HG03571 (cell line): ENCODE results near the gene ERBB3.
"Not testable (repeated sequence)": the region's sequence is repeated elsewhere in the genome, so short reads cannot be mapped to it uniquely, and the experiment has no call there.

ENCODE experiments used
- ATAC-seq: cut with Tn5 transposase; IDR thresholded peaks from one replicate; pipeline ENCODE4 v1.9.1; 2021; ENCODE audit not compliant: unreplicated experiment

Gene ERBB3

DNA sequence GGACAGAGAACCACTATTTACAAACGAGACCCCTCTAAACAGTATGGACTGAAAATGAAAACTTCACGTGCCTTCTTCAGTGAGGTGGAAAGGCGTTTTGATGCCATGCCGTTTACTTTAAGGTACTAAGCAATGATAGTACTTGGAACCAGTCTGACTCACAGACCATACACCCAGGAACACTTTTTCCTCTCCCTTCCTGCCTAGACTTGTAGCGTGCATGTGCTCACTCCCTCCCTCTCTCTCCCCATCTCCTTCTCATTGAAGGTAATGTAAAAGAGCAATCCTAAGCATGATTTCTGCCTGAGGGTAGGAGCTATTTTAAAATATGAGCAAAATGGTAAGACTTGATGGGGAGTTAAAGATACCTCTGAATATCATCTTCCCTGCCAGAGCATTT is 30.6 kb downstream of the ERBB3 start:
- ATAC-seq: no peak

DNA sequence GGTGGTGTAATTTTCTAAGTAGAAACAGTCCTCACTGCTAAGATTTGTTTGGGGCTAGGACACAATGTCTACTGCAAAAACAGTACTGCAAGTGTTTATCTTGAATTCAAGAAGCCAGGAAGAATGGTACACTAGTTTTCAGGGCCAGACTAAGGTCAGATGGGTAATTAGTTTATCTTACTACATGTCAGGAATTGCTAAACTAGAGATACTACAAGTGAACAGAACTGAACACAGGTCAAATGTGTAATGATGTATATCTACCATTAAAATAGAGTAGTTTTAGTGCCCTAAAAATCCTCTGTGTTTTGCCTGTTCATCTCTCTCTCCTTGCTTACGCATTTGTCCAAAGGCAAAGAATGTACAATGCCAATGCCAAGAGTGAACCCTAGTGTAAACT is 34.1 kb downstream of the ERBB3 start:
- ATAC-seq: no peak

GRCh38 chr12:56115329-56115728 is 35.4 kb downstream of the ERBB3 start:
- ATAC-seq: no peak

DNA sequence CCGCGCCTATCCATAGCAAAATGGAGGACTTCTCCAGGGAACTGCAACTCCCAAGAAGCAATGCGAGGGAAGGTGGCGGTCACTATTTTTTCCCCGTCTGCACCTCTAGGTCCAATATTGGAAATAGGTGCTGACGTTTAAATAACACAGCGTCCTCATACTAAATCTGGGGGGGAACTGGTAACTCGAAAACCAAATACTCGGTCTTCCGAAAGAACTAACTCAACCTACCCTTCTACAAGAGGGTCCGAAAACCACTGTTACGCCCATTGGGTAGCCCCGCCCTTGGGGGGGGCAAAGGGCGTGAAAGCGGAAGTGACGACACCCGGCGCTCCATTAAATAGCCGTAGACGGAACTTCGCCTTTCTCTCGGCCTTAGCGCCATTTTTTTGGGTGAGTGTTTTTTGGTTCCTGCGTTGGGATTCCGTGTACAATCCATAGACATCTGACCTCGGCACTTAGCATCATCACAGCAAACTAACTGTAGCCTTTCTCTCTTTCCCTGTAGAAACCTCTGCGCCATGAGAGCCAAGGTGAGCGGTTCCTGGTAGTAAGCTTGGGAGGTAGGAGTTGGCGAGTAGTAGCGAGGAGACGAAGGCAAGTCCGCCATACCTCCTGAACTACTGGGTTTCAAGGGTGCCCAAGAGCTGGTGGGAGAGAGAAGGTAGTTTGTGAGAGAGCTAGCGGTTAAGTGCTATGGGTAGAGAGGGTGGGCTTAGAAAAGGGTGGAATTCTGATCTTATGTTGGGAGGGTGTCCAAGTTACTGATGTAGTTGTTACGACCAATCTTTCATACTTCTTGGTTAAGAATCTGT is 36.5 kb downstream of the ERBB3 start, which contains the start of gene RPL41:
RPL41 (plus strand) TSS at position 367 of the 815 bp plus-strand sequence.
- ATAC-seq: peak; percentile 46

DNA sequence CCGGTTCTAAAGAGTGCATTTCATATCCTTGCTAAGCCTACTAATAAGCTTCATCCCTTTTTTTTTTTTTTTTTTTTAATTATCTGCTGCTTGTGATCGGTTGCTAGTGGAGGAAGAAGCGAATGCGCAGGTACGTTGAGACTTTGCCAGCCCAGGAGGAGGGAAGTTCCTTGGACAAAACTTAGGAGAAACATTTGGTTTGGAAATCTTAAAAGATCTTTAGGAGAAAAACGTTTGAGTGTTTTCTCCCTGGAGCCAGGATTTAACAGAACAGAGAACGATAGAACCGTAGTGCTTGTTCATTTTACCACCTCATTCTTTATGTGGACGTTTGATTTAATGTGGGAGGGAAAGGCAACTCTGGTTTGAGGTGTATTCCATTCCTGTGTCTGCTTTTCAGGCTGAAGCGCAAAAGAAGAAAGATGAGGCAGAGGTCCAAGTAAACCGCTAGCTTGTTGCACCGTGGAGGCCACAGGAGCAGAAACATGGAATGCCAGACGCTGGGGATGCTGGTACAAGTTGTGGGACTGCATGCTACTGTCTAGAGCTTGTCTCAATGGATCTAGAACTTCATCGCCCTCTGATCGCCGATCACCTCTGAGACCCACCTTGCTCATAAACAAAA is 37.2 kb downstream of the ERBB3 start:
- not testable (repeated sequence) for ATAC-seq

DNA sequence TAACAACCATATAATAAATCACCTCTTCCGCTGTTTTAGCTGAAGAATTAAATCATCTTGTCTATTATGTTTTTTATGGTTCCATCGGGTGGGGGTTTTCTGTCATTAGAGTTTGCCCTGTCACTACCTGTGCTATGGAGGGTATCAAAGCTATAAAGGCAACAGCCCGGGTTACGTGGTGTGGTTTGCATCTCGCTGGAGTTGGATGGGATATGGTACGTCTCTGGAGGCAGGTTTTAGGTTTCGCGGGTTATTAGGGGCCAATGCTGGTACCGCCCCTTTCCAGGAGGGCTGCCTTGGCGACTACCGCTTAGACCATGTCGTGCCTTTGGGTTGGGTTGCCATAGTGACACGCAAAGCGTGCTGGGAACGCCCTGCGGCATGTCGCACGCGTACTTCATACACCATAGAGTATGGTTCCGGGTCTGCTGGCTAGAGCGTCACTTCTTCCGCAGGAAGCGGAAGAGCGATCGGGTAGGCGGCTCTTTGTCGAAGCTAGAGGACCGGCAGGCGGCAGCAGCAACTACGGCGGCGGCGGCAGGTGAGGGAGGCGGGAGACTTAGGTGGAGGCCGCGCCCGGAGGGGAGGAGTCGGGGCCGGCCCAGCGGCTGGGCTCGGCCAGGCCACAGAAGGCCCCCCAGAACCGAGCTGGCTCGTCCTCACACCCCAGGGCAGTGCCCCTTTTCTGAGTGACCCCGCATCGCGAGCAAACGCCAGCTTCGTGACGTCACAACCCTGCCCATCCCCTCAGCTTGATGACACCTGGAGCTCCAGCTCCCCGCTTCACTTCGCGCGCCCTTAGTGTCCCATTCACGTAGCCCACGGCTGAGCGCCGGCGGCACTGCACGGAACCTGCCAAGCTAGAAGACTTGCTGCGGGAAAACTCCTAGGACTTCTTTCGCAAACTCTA is 38.1 kb downstream of the ERBB3 start, which contains the start of gene ZC3H10:
ZC3H10 (plus strand) TSS at position 489 of the 910 bp plus-strand sequence. CDS start 2,297 bp downstream, outside the sequence.
- peak; percentile 78 for ATAC-seq

DNA sequence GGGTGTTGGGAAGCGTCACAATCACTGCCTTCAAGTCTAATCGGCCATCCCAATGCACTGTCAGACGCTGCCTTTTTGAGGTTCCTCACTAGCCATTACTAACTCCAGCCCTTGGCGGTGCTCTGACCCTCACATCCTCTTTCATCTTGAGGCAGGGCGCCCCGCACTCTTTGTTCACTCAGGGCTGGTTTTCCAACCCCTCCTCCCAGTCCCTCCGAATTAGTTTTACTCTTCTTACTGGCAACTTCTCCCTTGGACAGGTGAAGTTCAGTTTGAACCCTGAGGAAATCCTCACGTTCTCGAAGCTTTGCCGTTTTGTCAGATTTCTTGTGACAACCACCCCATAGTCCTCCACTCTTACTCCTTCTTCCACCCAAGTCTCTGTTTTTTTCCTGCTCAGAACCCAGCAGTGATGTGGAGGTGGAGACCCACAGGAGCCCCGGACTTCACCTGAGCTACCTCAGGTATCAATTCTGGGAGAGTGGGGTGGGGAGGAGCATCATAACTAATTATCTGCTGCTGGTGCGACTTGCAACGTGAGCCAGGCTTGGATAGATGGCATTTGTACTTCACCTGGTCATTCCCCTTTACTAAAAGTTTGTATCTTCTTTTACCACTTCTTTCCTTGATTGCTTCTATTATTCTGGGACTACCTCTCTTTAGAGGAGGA is 38.9 kb downstream of the ERBB3 start:
- ATAC-seq: no peak

DNA sequence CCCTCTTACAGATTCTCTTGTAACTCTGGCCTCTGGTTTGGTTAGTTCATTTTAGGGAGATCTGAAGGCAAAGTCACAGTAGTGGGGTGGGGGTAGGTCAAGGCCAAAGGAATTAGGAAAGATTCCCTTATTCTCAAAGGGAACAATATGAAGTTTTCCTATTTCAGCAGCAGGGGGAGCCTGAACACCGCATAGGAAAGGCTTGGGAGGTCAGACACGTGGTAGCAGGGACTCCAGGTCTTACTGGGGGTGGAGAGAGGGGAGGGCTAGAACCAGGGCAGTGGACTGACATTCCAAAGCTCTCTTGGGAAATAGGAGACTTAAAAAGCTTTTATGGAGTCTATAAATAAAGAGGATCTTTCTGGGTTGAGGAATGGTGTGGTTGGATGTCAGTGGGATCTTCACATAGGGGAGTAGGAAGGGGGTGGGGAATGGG is 39.4 kb downstream of the ERBB3 start:
- ATAC-seq: no peak

GRCh38 chr12:56120158-56120846 is 40.3 kb downstream of the ERBB3 start:
- no peak for ATAC-seq

- ATAC-seq: no peak
These were observed 41.4 kb downstream of the ERBB3 start for GRCh38 chr12:56121204-56121870.

DNA sequence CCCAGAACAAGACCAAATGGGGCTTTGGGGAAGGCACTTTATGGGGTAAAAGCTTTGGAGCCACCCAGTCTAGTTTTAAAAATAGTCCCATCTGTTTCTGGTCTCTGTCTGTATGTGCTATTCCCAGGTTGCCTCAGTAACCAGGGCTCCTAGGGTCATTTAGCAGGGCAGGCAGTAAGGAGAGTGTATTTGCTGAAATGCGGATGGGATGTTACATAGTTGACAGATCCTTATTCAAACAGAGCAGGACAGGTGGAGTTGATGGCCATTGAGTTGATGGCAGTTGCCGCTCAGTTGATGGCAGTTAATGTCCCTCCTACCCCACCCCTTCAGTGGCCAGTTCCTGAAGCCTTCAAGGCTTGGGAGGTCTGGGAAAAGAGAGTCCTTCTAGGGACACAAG is 42.7 kb downstream of the ERBB3 start:
- no peak for ATAC-seq

DNA sequence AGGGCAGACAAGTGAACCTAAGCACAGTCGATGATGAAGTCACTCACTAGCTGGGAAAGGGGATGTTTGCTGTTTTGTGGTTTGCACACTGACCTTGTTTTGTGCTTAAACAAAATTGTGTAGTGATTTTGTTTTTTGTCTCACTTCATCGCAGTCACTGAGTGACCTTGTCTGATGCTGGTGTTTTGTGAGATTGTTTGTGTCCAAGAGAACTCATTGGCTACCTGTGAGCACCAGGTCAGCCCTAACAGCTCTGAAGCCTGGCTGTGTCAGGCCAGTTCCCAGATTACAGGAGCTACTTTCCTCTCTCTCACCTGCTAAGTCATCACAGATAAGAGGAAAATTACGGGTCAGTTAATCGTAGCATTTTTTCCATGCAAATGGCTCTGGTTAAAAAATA is 44.2 kb downstream of the ERBB3 start:
- ATAC-seq: no peak

DNA sequence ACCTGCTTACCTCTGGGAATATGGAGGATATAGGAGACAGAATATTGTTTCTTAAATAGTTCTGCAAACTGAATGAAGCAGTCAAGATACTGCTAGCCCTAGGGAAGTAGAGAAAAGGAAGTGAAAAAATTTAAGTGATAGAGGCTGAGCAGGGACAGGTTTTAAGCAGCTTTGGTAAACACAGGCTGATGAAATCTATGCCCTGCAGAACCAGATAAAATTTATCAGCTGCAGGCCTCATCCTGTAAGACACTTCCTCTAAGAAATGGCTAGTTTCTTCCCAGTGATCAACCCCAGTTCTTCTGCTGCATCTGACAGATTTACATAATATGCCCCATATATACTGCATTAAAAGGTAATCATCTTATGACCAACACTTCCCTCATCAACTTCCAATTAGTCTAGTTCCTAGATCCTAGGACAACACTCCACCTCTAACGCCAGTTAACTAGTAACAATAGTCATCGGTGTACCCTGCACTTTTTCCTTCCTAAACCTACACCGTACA is 46.8 kb downstream of the ERBB3 start:
- ATAC-seq: no peak

DNA sequence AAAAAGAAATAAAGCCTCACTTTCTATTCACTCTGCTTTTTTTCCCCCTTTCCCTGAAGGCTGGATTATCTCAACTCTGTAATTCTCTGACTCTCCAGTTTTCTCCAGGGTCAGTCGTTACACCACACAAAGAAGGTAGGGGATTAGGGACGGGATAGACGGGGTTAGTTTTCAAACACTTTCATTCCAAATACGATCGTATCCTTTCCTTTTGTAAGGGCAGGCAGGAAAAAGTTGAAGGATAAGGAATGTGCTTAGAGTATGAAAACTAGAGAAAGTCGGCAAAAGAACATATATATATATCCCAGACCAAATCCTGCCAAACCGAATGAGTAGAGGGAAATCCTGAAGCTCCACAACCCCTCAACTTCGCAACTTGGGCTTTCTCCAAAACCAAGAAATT is 47.5 kb downstream of the ERBB3 start:
- ATAC-seq: no peak

DNA sequence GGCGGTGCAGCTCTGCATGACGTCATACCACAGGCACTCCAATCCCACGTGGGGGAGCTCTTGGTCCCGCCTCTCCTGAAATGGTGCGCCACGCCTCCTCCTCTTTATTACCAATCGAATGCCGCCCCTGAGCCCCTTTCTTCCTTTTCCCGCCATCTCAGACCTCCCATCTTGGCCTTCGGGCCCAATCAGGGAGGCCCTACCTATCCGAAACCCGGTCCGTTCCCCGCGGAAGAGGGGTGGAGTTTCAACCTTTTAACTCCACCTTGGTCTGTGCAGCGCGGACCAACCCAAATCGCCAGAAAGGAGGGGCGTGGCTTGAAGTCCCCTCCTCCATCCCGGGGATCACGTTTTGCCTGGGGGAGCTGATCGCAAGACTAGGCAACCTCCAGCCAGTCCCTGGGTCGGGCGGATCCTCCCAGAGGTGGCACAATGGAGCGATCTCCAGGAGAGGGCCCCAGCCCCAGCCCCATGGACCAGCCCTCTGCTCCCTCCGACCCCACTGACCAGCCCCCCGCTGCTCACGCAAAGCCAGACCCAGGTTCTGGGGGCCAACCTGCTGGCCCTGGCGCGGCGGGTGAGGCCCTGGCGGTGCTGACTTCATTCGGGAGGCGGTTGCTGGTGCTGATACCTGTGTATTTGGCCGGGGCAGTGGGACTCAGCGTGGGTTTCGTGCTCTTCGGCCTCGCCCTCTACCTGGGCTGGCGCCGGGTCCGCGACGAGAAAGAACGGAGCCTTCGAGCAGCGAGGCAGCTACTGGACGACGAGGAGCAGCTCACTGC is 48.1 kb downstream of the ERBB3 start, which contains the start of gene ESYT1:
ESYT1 (plus strand) TSS at position 380 of the 782 bp plus-strand sequence; CDS start at position 433, 53 bp downstream.
- ATAC-seq: peak; percentile 86

DNA sequence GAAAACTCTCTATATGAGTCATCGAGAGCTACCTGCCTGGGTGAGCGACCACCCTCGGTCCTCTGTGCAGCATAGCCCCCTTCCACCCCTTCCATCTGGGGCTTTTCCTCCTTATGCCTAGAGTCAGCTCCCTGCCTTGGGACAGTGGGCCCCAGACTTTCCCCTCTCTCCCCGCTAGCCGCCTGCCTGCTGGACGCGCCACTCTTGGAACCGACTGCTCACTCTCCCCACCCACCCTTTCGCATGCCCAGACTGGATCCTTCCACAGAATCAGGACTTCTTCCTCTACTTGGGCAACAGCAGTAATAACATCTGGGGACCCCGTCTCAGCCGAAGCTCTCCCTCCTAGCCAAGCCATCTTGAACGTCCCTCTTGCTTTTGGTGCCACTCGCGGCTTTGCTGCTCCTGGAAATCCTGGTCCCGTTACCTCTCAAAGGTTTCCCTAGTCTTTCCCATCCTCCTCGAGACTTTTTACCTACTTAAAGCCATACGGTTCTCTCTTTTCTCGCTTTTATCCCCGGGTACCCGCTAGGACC is 48.8 kb downstream of the ERBB3 start:
- ATAC-seq: no peak

GRCh38 chr12:56129206-56129941 is 49.4 kb downstream of the ERBB3 start:
- ATAC-seq: no peak
